ENCODE measurements around the gene ITPK1. TPM values are rescaled to one million over a fixed set of nuclear protein-coding genes. Genes with fewer than 3 reads are reported as not detected.

The ITPK1 gene
- total RNA-seq, 1 experiment from 2014 or later = 66.2 TPM

GRCh38 chr14:92928961-92929688, 186.6 kb downstream of the ITPK1 start:
- BruUV-seq (replicated peaks) = no TSS peak
- TF ChIP-seq CTCF (conservative IDR thresholded peaks at IDR 0.05; ENCODE audit: low read depth, low read length) (no peak), EZH2 (IDR thresholded peaks at IDR 0.05; ENCODE audit: low read length, unreplicated experiment) (no peak), EZH2phosphoT487 (IDR thresholded peaks at IDR 0.05; ENCODE audit: borderline replicate concordance, low read length) (no peak)
- intact Hi-C loops (cut with micrococcal nuclease) = no loop called here
- Histone ChIP-seq H2AFZ (ENCODE audit: low read length) (no peak overlapping the region), H3K4me2 (ENCODE audit: low read length) (no peak overlapping the region), H3K4me1 (ENCODE audit: insufficient read depth, low read length) (no peaks in the 10 kb centered on the region), H3K79me2 (ENCODE audit: low read length) (no peaks in the 10 kb centered on the region), H4K20me1 (ENCODE audit: low read length) (no peaks in the 10 kb centered on the region), H3K4me3 (ENCODE audit: low read length) (no peak overlapping the region), H3K27ac (ENCODE audit: low read length) (no peak overlapping the region), H3F3A (ENCODE audit: low read length, unreplicated experiment) (no peaks in the 10 kb centered on the region), H3K36me3 (ENCODE audit: low read depth, low read length) (no peaks in the 10 kb centered on the region), H3K9me3 (ENCODE audit: low read length) (no peaks in the 10 kb centered on the region), H3K27me3 (ENCODE audit: low read length) (no peaks in the 10 kb centered on the region), H3K9me2 (replicated peaks; ENCODE audit: low read length) (no peaks in the 10 kb centered on the region), H3K9ac (ENCODE audit: low read length) (no peak overlapping the region)
- no peak for DNase-seq
- ATAC-seq = no peak
- ChIA-PET CTCF (no interaction called here), POLR2A (ENCODE audit: unreplicated experiment) (no interaction called here)

DNA sequence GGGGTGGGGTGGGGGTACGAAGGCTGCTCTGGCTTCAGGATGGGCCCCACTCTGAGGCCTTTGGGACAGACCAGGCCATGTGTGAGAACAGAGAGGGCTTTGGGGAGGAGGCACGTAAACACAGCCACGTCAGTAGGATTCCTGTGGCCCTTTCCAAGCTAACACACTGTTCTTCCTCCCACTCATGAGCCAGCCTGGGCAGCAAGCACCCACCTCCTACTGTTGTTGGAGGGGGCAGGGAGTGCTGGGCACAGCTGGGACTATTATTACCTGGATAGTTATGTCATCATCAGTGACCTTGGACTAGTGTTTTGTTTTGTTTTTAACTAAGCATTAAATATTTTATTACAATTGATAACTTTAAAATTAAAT, 187.5 kb downstream of the ITPK1 start:
- no peaks in the 10 kb centered on the region for H3K9me2 ChIP-seq (replicated peaks; ENCODE audit: low read length)
- H3K36me3 ChIP-seq (ENCODE audit: low read depth, low read length) = no peaks in the 10 kb centered on the region
- H3K4me3 ChIP-seq (ENCODE audit: low read length) = no peak overlapping the region
- H3K4me1 ChIP-seq (ENCODE audit: insufficient read depth, low read length) = no peaks in the 10 kb centered on the region
- no peak for DNase-seq
- no peaks in the 10 kb centered on the region for H3K27me3 ChIP-seq (ENCODE audit: low read length)
- no peak overlapping the region for H3K4me2 ChIP-seq (ENCODE audit: low read length)
- no peak overlapping the region for H3K9ac ChIP-seq (ENCODE audit: low read length)
- ChIA-PET CTCF (no interaction called here), POLR2A (ENCODE audit: unreplicated experiment) (no interaction called here)
- H3K9me3 ChIP-seq (ENCODE audit: low read length) = no peaks in the 10 kb centered on the region
- H2AFZ ChIP-seq (ENCODE audit: low read length) = no peak overlapping the region
- BruUV-seq (replicated peaks) = no TSS peak
- no peaks in the 10 kb centered on the region for H3K79me2 ChIP-seq (ENCODE audit: low read length)
- no peak overlapping the region for H3K27ac ChIP-seq (ENCODE audit: low read length)
- TF ChIP-seq EZH2 (IDR thresholded peaks at IDR 0.05; ENCODE audit: low read length, unreplicated experiment) = no peak
- no peak for TF ChIP-seq EZH2phosphoT487 (IDR thresholded peaks at IDR 0.05; ENCODE audit: borderline replicate concordance, low read length)
- TF ChIP-seq CTCF (conservative IDR thresholded peaks at IDR 0.05; ENCODE audit: low read depth, low read length) = no peak
- H4K20me1 ChIP-seq (ENCODE audit: low read length) = no peaks in the 10 kb centered on the region
- ATAC-seq = no peak
- no peaks in the 10 kb centered on the region for H3F3A ChIP-seq (ENCODE audit: low read length, unreplicated experiment)
- intact Hi-C loops (cut with micrococcal nuclease) = no loop called here

- no peak for ATAC-seq
Observed at GRCh38 chr14:92927349-92928257, 188.1 kb downstream of the ITPK1 start.

More at GRCh38 chr14:92927349-92928257, 188.1 kb downstream of the ITPK1 start:
- H3F3A ChIP-seq (ENCODE audit: low read length, unreplicated experiment) = no peaks in the 10 kb centered on the region
- no peaks in the 10 kb centered on the region for H3K4me1 ChIP-seq (ENCODE audit: insufficient read depth, low read length)
- no TSS peak for BruUV-seq (replicated peaks)
- no peaks in the 10 kb centered on the region for H4K20me1 ChIP-seq (ENCODE audit: low read length)
- H3K36me3 ChIP-seq (ENCODE audit: low read depth, low read length) = no peaks in the 10 kb centered on the region
- no peak overlapping the region for H2AFZ ChIP-seq (ENCODE audit: low read length)
- no peak overlapping the region for H3K4me3 ChIP-seq (ENCODE audit: low read length)
- no peak for DNase-seq
- no peaks in the 10 kb centered on the region for H3K27me3 ChIP-seq (ENCODE audit: low read length)
- no peak overlapping the region for H3K27ac ChIP-seq (ENCODE audit: low read length)
- H3K79me2 ChIP-seq (ENCODE audit: low read length) = no peaks in the 10 kb centered on the region
- H3K9me3 ChIP-seq (ENCODE audit: low read length) = no peaks in the 10 kb centered on the region
- no peak overlapping the region for H3K9ac ChIP-seq (ENCODE audit: low read length)
- TF ChIP-seq EZH2phosphoT487 (IDR thresholded peaks at IDR 0.05; ENCODE audit: borderline replicate concordance, low read length) (no peak), CTCF (conservative IDR thresholded peaks at IDR 0.05; ENCODE audit: low read depth, low read length) (no peak), EZH2 (IDR thresholded peaks at IDR 0.05; ENCODE audit: low read length, unreplicated experiment) (no peak)
- intact Hi-C loops (cut with micrococcal nuclease) = no loop called here
- POLR2A ChIA-PET (ENCODE audit: unreplicated experiment) = no interaction called here
- H3K9me2 ChIP-seq (replicated peaks; ENCODE audit: low read length) = no peaks in the 10 kb centered on the region
- no peak overlapping the region for H3K4me2 ChIP-seq (ENCODE audit: low read length)
- CTCF ChIA-PET = no interaction called here

Data from PC-3 (cell line).